T-helper 22 cell (primary cell): ENCODE results near the gene STYXL2.

ENCODE experiments used
- DNase-seq: peaks from one replicate; pipeline ENCODE4 v3.0.0-alpha.2; 2020; ENCODE audit warnings: low read depth

Gene STYXL2

DNA sequence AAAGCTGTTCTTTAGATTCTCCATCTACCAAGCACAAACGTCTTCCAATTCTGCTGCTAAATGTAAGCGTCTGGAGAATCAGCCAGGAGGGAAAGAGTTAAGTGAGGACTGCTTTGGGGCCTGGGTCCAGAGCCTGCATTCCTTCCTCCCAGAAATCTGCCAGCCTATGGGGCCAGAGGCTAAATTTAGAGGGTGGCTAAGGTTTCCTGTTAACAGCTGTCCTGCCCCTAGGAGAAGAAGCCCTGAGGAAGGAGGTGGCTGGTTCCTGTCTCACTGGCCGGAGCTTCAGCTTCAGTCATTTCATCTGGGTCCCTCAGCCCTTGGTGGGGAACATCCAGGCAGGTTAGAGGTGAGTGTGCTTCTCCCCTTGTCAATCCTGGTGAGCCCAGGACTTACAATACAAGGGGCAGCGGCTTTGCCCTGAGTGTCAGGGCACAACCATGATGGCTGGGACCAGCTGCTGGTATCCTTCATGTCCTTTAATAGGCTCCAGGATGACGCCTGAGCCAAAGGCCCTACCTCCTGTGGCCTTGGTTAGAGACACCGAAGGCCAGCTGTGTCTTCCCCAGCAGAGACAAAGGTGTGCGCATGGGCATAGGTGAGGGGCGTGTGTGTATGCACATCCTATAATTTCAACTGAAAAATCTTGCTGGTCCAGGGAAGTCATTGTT lies at the start of gene STYXL2:
TSS of gene STYXL2 (plus strand) at position 230 of the 671 bp plus-strand sequence. CDS start 775 bp downstream, outside the sequence.
- no peak for DNase-seq

DNA sequence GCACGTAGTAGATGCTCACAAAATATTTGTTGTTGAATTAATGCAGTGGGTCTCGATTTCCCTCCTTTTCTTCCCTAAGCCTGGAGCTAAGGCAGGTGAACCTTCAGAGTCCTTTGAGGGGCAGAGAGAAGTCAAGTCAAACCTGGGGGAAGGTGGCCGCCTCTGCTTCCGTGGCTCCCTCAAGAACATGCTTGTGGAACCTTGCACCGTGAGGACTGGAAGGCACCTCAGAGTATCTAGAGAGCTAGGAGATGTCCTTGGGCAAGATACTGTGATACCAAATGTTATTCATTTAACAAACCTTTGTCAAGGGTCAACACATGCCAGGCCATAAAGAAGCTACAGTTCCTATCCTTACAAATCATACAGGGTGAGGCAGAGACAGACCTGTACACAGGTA lies 42.0 kb upstream of the STYXL2 start:
- no peak for DNase-seq

DNA sequence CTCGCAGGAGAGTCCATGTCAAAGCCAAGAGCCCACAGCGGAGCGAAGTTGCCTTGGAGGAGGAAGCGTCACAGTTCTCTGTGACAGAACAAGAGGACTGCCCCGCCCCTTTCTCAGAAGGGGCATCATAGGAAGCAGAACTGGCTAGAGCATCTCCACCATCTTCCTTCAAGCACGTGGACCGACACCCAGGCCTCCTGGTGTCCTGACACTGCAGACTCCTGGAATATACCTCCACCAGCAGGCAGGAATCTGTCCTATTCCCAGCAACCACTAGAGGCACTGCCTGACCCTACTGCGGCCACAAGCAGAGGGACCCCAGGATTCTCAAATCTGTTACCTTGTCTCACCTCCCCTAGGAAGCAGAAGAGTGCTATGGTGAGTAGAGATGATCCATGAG lies 41.5 kb upstream of the STYXL2 start:
- DNase-seq, result no peak

DNA sequence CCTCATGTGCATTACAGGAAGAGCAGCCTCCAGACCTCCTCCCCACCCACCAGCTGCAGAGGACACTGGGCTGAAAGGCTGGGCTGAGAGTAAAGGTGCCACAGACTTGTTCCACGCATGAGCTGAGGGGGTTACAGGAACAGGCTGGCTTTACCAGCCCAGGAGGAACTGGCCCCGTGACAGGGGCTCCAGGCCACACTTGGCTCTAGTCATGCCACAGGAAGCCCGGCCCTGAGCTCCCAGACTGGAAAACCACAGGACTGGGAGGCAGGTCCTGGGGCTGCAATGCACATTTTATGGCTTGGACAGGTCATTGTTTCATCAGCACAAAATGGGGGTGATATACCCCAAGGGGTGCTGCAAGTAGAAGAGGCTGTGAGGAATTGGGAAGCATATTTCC lies 39.3 kb upstream of the STYXL2 start:
- no peak for DNase-seq

DNA sequence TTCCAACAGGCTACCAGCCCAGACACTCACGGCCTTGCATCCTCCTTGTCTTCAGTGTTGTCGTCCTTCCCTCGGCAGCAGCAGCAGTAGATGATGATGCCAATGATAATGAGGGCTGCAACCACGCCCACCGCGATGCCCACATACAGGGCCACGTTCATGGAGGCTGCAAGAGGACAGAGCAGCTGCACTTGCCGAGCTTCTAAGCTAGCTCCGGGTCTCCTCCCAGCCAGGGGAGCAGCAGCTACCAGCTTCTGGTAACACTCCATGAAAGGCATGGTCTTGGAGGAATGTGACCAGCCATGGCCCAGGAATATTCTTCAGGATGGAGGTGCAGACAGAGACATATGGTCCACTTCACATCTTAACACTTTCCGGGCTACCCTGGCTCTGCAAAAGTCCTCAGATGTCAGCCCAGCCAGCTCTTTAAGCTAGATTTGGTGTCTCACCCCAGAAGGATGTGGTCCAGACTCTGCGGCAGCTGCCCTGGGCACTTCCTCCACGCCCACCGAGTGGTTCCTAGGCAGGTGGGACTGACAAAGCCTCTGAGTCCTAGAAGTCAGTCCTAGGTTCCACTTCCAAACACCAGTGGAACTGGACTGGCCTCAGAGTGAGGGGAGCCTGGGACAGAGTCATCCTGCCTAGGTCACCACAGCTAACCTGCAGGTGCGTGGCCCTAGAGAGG lies 38.8 kb upstream of the STYXL2 start:
- no peak for DNase-seq

DNA sequence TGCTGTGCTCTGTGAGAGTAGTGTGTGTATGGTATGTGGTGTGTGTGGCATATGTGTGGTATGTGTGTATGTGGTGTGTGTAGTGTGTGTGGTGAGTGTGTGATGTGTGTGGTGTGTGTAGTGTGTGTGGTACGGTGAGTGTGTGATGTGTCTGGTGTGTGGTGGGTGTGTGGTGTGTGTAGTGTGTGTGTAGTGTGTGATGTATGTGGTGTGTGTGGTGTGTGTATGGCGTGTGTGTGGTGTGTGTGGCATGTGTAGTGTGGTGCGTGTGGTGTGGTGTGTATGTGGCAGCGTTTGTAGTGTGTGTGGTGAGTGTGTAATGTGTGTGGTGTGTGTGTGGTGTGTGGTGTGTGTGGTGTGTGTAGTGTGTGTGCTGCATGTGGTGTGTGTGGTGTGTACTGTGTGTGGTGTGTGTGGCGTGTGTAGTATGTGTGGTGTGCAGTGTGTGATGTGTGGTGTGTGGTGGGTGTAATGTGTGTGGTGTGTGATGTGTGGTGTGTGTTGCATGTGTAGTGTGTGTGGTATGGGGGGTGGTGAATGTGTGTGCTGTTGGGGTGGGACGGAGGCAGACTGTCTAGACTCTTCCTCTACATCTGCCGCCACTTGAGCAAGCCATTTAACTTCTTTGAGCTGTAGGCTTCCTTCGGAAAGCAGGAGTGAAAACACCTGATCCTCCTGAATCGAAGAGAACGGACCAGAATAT lies 37.2 kb upstream of the STYXL2 start:
- no peak for DNase-seq

DNA sequence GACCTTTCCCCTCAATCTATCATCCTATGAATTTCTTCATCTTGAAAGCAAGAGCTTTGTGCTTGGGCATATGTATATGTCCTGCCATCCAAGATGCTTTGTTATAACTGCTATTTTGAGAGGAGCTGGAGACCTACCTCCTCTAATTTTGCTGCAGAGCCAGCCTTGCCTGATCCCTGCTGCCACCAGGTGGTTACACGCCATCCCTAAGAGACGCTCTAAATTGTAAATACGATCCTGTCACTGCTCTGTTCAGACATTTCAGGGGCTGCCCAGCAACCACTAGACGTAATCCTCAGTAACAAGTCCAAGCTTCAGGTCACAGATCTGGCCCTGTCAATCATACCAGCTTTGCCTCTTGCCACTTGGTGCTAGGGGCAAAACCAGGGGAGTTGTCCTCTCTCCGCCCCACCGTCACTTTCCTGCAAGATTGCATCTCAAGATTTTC lies 36.6 kb upstream of the STYXL2 start:
- no peak for DNase-seq

DNA sequence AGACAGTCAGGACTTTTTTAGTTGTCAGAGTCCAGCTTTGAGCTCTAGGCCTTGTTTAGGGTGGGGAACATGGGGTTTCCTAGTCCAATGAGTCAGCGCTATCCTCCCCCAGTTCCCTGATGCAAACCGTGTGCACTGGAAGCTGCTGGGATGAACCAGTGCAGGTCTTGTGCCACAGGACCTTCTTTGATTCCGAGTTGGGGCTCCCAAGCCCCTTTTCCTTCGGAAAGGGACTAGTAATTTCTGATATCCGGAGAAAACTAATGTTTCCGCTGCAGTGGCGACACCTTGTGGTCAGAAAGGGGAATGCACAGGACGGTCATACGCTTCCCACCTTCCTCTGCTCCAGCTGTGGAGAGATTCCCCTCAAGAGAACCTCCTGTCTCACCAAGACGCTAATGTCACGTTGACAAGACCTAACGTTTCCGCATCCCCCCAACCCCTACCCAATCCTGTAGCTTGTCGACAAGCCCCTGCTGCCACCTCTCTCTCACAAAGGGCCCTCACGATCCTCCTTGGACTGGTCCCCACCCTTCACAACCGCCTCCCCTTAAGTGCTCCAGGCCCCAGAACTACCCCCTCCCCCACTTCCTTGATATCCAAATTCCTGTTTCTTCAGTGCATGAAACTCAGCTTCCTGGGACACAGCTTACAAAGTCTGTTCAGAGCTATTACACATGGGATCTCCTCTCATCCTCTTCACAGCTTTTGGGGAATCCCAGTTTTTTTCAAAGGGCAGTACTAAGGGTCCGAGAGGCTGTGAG lies 34.6 kb upstream of the STYXL2 start:
- peak; percentile 29 for DNase-seq

DNA sequence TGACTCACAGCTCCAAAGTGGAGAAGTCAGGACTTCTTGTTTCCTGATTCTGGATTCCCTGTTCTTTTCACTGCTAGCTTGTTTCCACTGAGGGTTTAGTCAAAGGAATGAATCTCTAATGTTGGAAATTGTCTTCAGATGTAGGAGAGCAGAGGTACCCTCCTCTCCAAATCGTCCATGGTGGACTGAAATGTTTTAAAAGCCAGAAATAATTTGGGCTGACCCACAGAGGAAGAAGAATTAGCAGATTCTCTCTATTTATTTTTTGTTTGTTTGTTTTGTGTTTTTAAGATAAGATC lies 34.1 kb upstream of the STYXL2 start:
- no peak for DNase-seq

DNA sequence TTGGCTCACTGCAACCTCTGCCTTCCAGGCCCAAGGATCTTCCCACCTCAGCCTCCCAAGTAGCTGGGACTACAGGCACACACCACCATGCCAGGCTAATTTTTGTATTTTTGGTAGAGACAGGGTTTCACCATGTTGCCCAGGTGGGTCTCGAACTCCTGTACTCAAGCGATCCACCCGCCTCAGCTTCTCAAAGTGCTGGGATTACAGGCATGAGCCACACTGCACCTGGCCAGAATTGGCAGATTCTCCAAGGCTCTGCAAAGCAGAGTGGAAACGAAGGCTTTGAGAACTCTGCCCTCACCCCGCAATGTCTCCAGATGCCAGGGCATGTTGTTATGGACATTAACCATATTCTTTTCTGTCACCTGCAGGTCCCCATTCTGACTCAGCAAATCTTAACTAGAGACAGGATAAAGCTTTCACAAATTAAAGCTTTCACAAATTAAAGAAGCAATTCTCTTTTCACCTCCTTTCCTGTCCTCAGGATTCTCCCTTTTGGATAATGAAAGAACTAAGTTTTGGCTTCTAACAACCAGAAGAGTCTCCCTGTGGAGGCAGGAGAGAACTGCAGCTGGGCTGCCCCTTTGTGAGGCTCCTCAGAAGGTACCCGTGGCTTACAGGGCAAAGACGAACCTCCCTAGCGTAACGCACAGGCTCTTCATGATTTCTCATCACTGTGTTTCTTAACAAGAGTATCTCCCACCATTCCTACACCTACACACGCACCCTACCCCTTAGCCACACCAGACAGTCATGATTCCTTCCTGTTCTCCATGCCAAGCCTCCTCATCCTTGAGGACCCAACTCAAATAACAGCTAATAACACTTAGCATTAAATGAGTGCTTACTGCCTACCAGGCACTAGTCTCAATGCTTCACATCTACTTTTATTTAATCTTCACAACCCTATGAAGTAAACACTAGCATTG lies 33.5 kb upstream of the STYXL2 start:
- DNase-seq, result no peak

DNA sequence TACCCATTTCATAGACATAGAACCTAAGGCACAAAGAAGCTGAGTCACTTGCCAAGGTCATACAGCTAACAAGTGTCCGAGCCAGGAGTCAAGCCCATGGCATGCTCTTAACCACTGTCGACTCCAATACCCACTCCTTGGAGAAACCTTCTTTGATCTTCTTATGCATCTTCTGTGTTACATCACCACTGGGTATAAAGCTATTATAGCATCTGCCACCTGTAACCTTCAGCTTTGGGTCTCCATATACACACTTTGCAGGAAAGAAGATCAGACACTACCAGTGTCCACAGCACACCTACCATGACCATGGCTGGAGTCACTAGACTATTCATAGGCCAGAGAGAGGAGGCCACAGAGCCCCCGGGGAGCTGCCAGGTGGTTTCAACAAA lies 32.8 kb upstream of the STYXL2 start:
- no peak for DNase-seq

DNA sequence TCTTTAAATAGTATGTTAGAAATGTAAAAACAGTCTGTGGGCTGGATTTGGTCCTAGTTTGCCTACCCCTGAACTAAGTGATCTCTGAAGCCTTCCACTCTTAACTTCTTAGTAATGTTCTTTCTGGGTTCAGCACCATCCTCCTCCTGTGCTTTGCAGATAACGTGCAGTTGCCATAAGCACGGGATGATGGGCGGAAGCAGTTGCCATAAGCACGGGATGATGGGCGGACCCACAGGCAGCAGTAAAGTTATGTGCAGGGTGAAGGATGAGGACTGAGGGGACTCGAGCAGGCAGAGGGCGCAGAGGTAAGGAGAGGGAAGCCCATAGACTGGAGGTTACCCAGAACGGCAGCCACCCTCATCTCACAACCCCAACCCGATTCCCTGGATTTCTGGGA lies 29.3 kb upstream of the STYXL2 start:
- DNase-seq, result no peak

DNA sequence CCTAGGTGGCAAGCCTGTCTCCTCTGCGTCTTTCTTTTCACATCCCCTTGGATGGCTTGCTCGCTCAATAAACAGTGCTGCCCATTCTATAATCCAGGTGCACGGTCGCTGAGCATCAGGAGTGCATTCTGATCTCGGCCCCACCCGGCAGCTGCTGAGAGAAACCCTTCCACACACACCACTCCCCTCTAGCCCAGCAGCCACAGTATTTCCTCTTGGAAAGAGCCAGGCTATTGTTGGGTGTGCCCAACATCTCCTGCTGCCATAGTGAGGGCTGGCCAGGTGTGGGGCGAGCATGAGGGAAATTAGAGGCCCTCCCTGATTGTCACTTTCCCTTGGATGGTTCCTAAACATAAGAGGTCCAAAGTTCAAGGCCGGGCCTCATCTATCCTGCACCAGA lies 28.4 kb upstream of the STYXL2 start:
- no peak for DNase-seq

DNA sequence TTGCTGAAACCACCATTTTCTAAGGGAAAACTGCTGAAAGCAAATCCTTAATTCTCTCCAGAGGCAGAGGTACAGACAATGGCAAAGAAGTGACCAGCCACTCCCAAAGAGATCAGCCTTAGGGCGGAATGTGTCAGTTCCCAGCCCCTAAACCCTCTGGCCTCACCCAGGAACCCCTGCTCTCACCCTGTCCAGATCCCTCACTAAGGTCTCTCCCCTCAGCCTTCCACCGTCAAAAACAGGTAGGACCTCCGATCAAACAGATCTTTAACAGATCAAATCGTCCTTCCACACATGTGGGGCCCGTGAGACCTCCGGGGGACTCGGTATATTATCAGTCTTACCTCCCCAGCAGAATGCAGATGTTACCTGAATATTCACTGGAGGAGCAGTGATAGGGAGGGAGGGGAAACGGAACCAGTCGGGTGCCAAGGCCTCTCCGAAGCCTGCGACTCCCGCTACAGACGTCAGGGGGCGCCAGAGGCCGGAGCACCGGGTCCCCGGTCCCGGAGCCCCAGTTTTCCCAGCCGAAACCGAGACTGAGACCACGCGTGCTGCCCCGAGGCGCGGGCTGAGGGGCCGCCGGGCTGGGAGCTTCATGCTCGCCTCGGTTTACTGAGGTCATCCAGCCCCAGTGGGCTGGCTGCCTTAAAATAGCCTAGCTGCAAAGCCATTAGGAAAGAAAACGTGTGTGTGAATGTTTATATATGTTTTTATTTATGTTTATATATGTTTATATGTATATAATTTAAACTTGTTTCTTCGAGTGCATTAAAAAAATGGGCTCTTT lies 27.3 kb upstream of the STYXL2 start:
- peak; percentile 34 for DNase-seq

DNA sequence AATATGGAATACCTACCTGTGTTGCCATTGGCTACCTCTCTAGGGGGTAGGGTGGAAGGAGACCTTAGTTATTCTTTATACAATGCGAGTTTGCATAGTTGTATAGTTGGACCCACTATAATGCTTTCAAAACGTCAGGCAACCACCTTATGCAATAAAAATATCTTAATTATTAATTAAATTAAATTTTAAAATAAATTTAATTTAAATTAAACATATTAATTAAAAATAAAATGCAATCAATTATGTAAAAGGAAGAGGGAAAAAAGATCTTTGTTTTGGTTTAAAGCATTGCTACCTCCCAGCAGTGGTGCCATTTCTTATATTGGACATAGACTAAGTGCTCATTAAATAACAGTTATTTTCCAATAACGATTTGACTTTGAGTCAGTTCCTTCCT lies 26.0 kb upstream of the STYXL2 start:
- no peak for DNase-seq

DNA sequence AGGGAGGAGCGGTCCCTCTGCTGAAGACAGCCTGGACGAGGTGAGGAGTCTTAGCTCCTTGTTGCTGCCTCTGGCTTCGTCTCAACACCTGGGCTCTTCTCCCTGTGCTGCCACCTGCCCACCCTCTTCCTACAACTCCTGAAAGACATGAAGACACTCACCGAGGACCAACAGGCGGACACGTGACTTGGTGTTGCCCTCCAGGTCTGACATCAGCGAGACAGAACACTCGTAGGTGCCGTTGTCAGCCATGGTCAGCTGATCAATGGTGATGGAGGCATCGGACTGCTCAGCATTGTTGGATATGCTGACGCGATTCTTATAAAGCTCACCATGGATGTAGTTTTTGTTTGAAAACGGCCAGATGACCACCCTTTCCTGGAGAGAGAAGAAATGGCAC lies 25.1 kb upstream of the STYXL2 start:
- no peak for DNase-seq

DNA sequence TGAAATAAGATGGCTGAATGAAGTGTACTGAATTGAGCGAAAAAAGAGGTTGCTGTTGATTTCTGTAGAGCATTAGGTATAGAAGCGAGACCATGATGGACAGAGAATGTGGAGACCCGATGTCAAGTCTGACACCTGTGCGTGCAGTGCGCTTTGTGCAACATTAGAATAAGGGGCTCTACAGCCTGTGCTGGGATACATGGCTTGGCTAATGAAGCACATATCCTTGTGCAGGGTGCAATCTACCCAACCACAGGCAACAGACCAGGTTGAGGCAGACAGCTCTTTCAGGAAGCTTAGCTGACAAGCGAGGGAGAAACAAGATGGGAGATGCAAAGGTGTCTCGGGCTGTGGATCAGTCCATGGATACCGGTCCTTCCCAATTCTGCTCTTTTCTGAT lies 22.6 kb upstream of the STYXL2 start:
- DNase-seq, result no peak

DNA sequence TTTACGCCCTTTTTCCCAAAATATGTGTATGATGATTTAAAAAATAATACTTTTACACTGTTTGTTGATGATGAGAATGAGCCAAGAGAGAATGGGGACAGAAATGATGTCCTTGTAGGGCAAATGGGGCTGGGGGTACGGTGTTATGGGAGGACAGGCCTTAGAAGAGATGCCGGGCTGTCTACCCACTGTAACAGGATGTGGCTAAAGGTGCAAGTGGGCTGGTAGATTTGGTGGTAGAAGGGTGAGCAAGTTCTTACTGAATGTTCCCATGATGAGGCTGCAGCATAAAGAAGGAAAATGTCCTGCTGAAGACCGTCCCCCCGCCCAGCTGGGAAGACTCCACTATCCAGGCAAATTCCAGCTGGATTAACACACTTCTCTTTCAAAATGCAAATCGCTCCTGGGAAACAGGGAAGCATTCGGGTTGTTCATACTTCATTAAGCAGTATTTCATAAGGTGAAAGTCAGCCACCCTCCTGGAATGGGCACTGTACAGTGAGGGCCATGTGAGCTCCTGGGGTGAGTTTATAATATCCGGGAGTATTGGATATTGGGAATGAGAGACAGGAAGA lies 17.7 kb upstream of the STYXL2 start:
- no peak for DNase-seq

DNA sequence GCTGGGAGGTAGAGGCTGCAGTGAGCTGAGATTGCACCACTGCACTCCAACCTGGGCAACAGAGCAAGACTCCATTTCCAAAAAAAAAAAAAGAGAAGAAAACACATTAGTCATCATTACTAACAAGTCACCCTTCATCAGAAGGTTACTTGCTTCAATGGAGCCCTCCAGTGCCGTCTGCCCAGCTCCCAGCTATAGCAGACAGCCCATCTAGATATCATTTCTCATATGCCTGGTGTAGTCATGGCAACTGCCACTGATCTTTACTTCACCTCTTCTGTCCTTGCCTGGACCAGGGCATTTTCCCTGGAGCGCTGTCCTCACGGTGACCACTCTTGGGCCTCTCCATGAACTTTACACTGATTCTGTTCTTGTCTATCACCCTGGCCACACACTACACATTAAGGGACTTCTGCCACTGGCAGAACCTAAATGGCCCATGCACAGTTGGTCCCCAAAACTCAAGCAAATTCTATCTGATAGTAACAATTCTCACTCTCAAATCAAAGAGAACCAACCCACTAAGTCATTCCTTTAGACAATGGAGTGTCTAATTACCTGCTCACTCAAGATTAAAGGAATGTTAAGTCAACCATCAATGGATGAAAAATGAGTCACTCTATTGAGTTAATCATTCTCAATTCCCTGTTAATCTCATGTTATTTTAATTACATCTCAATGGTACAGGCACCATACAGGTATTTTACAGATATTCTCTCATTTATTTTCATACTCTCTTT lies 16.6 kb upstream of the STYXL2 start:
- DNase-seq, result no peak

DNA sequence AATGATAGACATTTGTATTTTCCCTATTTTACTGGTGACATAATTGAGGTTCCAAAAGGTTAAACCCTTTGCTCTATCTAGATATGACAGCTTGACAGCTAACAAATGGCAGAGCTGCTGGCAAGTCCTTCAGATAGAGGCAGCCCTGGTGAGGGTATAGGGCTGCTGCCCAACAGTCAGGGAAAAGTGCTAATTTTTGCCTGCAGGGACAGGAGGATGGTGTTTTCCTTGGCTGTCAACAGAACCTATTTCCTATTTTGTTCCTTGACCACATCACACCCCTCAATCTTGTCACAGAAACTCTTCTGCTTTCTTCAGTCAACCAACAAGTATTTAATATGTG lies 16.0 kb upstream of the STYXL2 start:
- no peak for DNase-seq
